ENCODE results near the gene TCEA3.

Gene TCEA3

DNA sequence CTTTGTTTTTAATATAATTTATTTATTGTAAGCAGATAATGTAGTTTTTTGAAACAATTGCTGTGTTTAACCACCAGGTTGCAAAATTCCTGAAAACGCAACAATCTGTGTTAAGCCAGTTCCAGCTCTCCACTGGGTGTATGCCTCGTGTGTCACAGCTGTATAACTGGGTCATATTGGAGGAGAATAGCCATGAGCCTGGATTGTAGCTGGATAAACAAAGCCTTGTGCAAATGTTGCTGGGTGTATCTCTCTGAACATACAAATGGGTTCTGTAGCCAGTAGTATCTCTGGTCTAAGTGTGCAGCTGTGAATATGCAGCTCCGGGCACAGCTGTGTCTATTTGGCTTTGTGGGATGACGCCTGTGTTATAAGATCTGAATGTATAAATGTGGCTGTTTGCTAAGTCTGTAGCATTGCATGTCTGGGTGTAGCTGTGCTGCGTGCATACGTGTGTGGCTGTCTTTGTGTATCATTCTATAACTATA is 2.8 kb downstream of the TCEA3 start:
- peak overlapping the region; percentile 1 to 33 for H2BK12ac ChIP-seq (ENCODE audit: low read length in 2 of 2)

GRCh38 chr1:23421343-23421742 is 3.2 kb downstream of the TCEA3 start:
- 100% methylated on average over 1 of the region's 3 CpGs for WGBS
- Histone ChIP-seq H3K79me1 (replicated peaks; ENCODE audit: low read length, poor library complexity, severe bottlenecking) (peaks cover 2% of the 10 kb centered on the region), H3K4ac (ENCODE audit: low read depth in 1 of 2, low read length in 2 of 2) (no peak overlapping the region), H3K4me1 (ENCODE audit: control insufficient read depth, insufficient read depth, low read depth, low read length) (peaks cover 32% of the 10 kb centered on the region), H4K8ac (ENCODE audit: low read length) (no peak overlapping the region), H3K4me2 (ENCODE audit: low read length, poor library complexity, severe bottlenecking) (no peak overlapping the region), H3K27me3 (ENCODE audit: control insufficient read depth in 1 of 2, insufficient read depth in 1 of 2, low read length in 2 of 2) (no peaks in the 10 kb centered on the region), H2BK120ac (ENCODE audit: low read depth, low read length) (no peak overlapping the region), H4K91ac (ENCODE audit: low read length) (no peak overlapping the region), H2BK5ac (ENCODE audit: low read depth, low read length, poor library complexity, severe bottlenecking) (no peak overlapping the region), H2BK15ac (ENCODE audit: low read depth, poor library complexity, severe bottlenecking) (no peak overlapping the region), H3K23ac (ENCODE audit: low read length in 2 of 2) (no peak overlapping the region), H2AK5ac (ENCODE audit: low read length, severe bottlenecking) (no peak overlapping the region), H3K36me3 (ENCODE audit: control insufficient read depth in 1 of 2, insufficient read depth in 2 of 2, low read depth in 1 of 2, low read length in 2 of 2) (peaks cover 2 to 20% of the 10 kb centered on the region in 2 experiments), H2BK12ac (ENCODE audit: low read length in 2 of 2) (peak overlapping the region in 1 of 2 experiments; percentile 38), H3K14ac (ENCODE audit: low read length in 2 of 2) (no peak overlapping the region), H3K9ac (ENCODE audit: low read length) (peak overlapping the region; percentile 52), H2AFZ (ENCODE audit: low read depth, low read length) (no peak overlapping the region), H3K9me3 (ENCODE audit: control insufficient read depth, low read length) (no peaks in the 10 kb centered on the region), H3K18ac (ENCODE audit: low read depth in 1 of 2, low read length in 2 of 2) (no peak overlapping the region), H3K27ac (ENCODE audit: low read length, poor library complexity, severe bottlenecking) (no peak overlapping the region), H3K4me3 (ENCODE audit: insufficient read depth in 1 of 2, low read depth in 1 of 2, low read length in 2 of 2) (no peak overlapping the region)
- DNase-seq = peak; percentile 6

More for the DNA sequence above, 2.8 kb downstream of the TCEA3 start:
- no peaks in the 10 kb centered on the region for H3K9me3 ChIP-seq (ENCODE audit: control insufficient read depth, low read length)
- H3K27ac ChIP-seq (ENCODE audit: low read length, poor library complexity, severe bottlenecking) = no peak overlapping the region
- H3K4ac ChIP-seq (ENCODE audit: low read depth in 1 of 2, low read length in 2 of 2) = peak overlapping the region; percentile 42 to 70
- peak overlapping the region; percentile 73 for H4K8ac ChIP-seq (ENCODE audit: low read length)
- no peak overlapping the region for H3K23ac ChIP-seq (ENCODE audit: low read length in 2 of 2)
- H3K9ac ChIP-seq (ENCODE audit: low read length) = peak overlapping the region; percentile 52
- no peak overlapping the region for H3K14ac ChIP-seq (ENCODE audit: low read length in 2 of 2)
- peaks cover 2 to 20% of the 10 kb centered on the region in 2 experiments for H3K36me3 ChIP-seq (ENCODE audit: control insufficient read depth in 1 of 2, insufficient read depth in 2 of 2, low read depth in 1 of 2, low read length in 2 of 2)
- no peak overlapping the region for H3K4me2 ChIP-seq (ENCODE audit: low read length, poor library complexity, severe bottlenecking)
- peaks cover 2% of the 10 kb centered on the region for H3K79me1 ChIP-seq (replicated peaks; ENCODE audit: low read length, poor library complexity, severe bottlenecking)
- H2BK120ac ChIP-seq (ENCODE audit: low read depth, low read length) = peak overlapping the region; percentile 40
- H4K91ac ChIP-seq (ENCODE audit: low read length) = peak overlapping the region; percentile 20
- peak overlapping the region in 1 of 2 experiments; percentile 52 for H3K4me3 ChIP-seq (ENCODE audit: insufficient read depth in 1 of 2, low read depth in 1 of 2, low read length in 2 of 2)
- no peak overlapping the region for H2AK5ac ChIP-seq (ENCODE audit: low read length, severe bottlenecking)
- no peak overlapping the region for H2BK15ac ChIP-seq (ENCODE audit: low read depth, poor library complexity, severe bottlenecking)
- H2AFZ ChIP-seq (ENCODE audit: low read depth, low read length) = peak overlapping the region; percentile 0
- DNase-seq = peak; percentile 79
- WGBS = 79% methylated on average over 6 of the region's 6 CpGs
- H2BK5ac ChIP-seq (ENCODE audit: low read depth, low read length, poor library complexity, severe bottlenecking) = no peak overlapping the region
- H3K4me1 ChIP-seq (ENCODE audit: control insufficient read depth, insufficient read depth, low read depth, low read length) = peaks cover 32% of the 10 kb centered on the region
- H3K18ac ChIP-seq (ENCODE audit: low read depth in 1 of 2, low read length in 2 of 2) = peak overlapping the region; percentile 41 to 90
- H3K27me3 ChIP-seq (ENCODE audit: control insufficient read depth in 1 of 2, insufficient read depth in 1 of 2, low read length in 2 of 2) = no peaks in the 10 kb centered on the region

- Histone ChIP-seq H3K14ac (ENCODE audit: low read length in 2 of 2) (no peak overlapping the region), H2BK12ac (ENCODE audit: low read length in 2 of 2) (peak overlapping the region in 1 of 2 experiments; percentile 21), H3K36me3 (ENCODE audit: control insufficient read depth in 1 of 2, insufficient read depth in 2 of 2, low read depth in 1 of 2, low read length in 2 of 2) (peaks cover 0 to 15% of the 10 kb centered on the region in 2 experiments), H3K4me3 (ENCODE audit: insufficient read depth in 1 of 2, low read depth in 1 of 2, low read length in 2 of 2) (no peak overlapping the region), H3K27me3 (ENCODE audit: control insufficient read depth in 1 of 2, insufficient read depth in 1 of 2, low read length in 2 of 2) (no peaks in the 10 kb centered on the region), H3K18ac (ENCODE audit: low read depth in 1 of 2, low read length in 2 of 2) (no peak overlapping the region), H2AFZ (ENCODE audit: low read depth, low read length) (no peak overlapping the region), H2BK15ac (ENCODE audit: low read depth, poor library complexity, severe bottlenecking) (peak overlapping the region; percentile 21), H2BK120ac (ENCODE audit: low read depth, low read length) (no peak overlapping the region), H4K8ac (ENCODE audit: low read length) (no peak overlapping the region), H3K4me1 (ENCODE audit: control insufficient read depth, insufficient read depth, low read depth, low read length) (peaks cover 32% of the 10 kb centered on the region), H3K23ac (ENCODE audit: low read length in 2 of 2) (no peak overlapping the region), H2AK5ac (ENCODE audit: low read length, severe bottlenecking) (no peak overlapping the region), H3K9me3 (ENCODE audit: control insufficient read depth, low read length) (no peaks in the 10 kb centered on the region), H2BK5ac (ENCODE audit: low read depth, low read length, poor library complexity, severe bottlenecking) (no peak overlapping the region), H3K4ac (ENCODE audit: low read depth in 1 of 2, low read length in 2 of 2) (no peak overlapping the region), H4K91ac (ENCODE audit: low read length) (no peak overlapping the region), H3K9ac (ENCODE audit: low read length) (no peak overlapping the region), H3K27ac (ENCODE audit: low read length, poor library complexity, severe bottlenecking) (no peak overlapping the region), H3K4me2 (ENCODE audit: low read length, poor library complexity, severe bottlenecking) (no peak overlapping the region), H3K79me1 (replicated peaks; ENCODE audit: low read length, poor library complexity, severe bottlenecking) (peaks cover 2% of the 10 kb centered on the region)
- WGBS = 100% methylated on average over 2 of the region's 3 CpGs
- DNase-seq = no peak
These were observed 3.8 kb downstream of the TCEA3 start for GRCh38 chr1:23420778-23421177.

GRCh38 chr1:23419180-23419579 is 5.4 kb downstream of the TCEA3 start:
- Histone ChIP-seq H3K23ac (ENCODE audit: low read length in 2 of 2) (no peak overlapping the region), H3K9me3 (ENCODE audit: control insufficient read depth, low read length) (no peaks in the 10 kb centered on the region), H2AFZ (ENCODE audit: low read depth, low read length) (no peak overlapping the region), H4K91ac (ENCODE audit: low read length) (no peak overlapping the region), H3K36me3 (ENCODE audit: control insufficient read depth in 1 of 2, insufficient read depth in 2 of 2, low read depth in 1 of 2, low read length in 2 of 2) (peaks cover 0 to 21% of the 10 kb centered on the region in 2 experiments), H2BK12ac (ENCODE audit: low read length in 2 of 2) (peak overlapping the region in 1 of 2 experiments; percentile 56), H3K14ac (ENCODE audit: low read length in 2 of 2) (no peak overlapping the region), H3K27me3 (ENCODE audit: control insufficient read depth in 1 of 2, insufficient read depth in 1 of 2, low read length in 2 of 2) (no peaks in the 10 kb centered on the region), H3K4me2 (ENCODE audit: low read length, poor library complexity, severe bottlenecking) (no peak overlapping the region), H3K79me1 (replicated peaks; ENCODE audit: low read length, poor library complexity, severe bottlenecking) (peaks cover 2% of the 10 kb centered on the region), H2BK120ac (ENCODE audit: low read depth, low read length) (no peak overlapping the region), H3K27ac (ENCODE audit: low read length, poor library complexity, severe bottlenecking) (no peak overlapping the region), H2BK5ac (ENCODE audit: low read depth, low read length, poor library complexity, severe bottlenecking) (no peak overlapping the region), H3K9ac (ENCODE audit: low read length) (no peak overlapping the region), H3K4me3 (ENCODE audit: insufficient read depth in 1 of 2, low read depth in 1 of 2, low read length in 2 of 2) (no peak overlapping the region), H3K18ac (ENCODE audit: low read depth in 1 of 2, low read length in 2 of 2) (peak overlapping the region in 1 of 2 experiments; percentile 30), H4K8ac (ENCODE audit: low read length) (no peak overlapping the region), H3K4ac (ENCODE audit: low read depth in 1 of 2, low read length in 2 of 2) (no peak overlapping the region), H2AK5ac (ENCODE audit: low read length, severe bottlenecking) (peak overlapping the region; percentile 35), H3K4me1 (ENCODE audit: control insufficient read depth, insufficient read depth, low read depth, low read length) (peaks cover 24% of the 10 kb centered on the region), H2BK15ac (ENCODE audit: low read depth, poor library complexity, severe bottlenecking) (peak overlapping the region; percentile 30)
- no peak for DNase-seq
- WGBS = 62% methylated on average over 6 of the region's 6 CpGs

Data from mesenchymal stem cell (in vitro differentiated cells and primary cell).